ENCODE data around the gene NT5DC2. TPM values are rescaled to one million over a fixed set of nuclear protein-coding genes. Genes with fewer than 3 reads are reported as not detected.

The NT5DC2 gene
- total RNA-seq, 1 donor, result 68.2 TPM

GRCh38 chr3:52520141-52520667 lies 13.5 kb downstream of the NT5DC2 start:
- no peak overlapping the region for H3K4me3 ChIP-seq (ENCODE audit: low read depth, low read length)
- no peak for TF ChIP-seq CTCF (IDR thresholded peaks at IDR 0.05; ENCODE audit: insufficient read depth, low read length)
- no peak for DNase-seq (ENCODE audit: low read depth)

GRCh38 chr3:52519445-52520140 lies 14.1 kb downstream of the NT5DC2 start:
- no peak for TF ChIP-seq CTCF (IDR thresholded peaks at IDR 0.05; ENCODE audit: insufficient read depth, low read length)
- DNase-seq (ENCODE audit: low read depth), result no peak
- H3K4me3 ChIP-seq (ENCODE audit: low read depth, low read length), result no peak overlapping the region

GRCh38 chr3:52518723-52519444 lies 14.8 kb downstream of the NT5DC2 start:
- no peak for TF ChIP-seq CTCF (IDR thresholded peaks at IDR 0.05; ENCODE audit: insufficient read depth, low read length)
- H3K4me3 ChIP-seq (ENCODE audit: low read depth, low read length), result peak overlapping the region; percentile 33
- no peak for DNase-seq (ENCODE audit: low read depth)

GRCh38 chr3:52517796-52518722 lies 15.6 kb downstream of the NT5DC2 start:
- TF ChIP-seq CTCF (IDR thresholded peaks at IDR 0.05; ENCODE audit: insufficient read depth, low read length), result no peak
- DNase-seq (ENCODE audit: low read depth), result no peak
- no peak overlapping the region for H3K4me3 ChIP-seq (ENCODE audit: low read depth, low read length)

- TF ChIP-seq CTCF (IDR thresholded peaks at IDR 0.05; ENCODE audit: insufficient read depth, low read length), result no peak
- H3K4me3 ChIP-seq (ENCODE audit: low read depth, low read length), result no peak overlapping the region
- DNase-seq (ENCODE audit: low read depth), result no peak
These were observed 17.0 kb downstream of the NT5DC2 start for GRCh38 chr3:52516509-52517195.

- no peak for TF ChIP-seq CTCF (IDR thresholded peaks at IDR 0.05; ENCODE audit: insufficient read depth, low read length)
- H3K4me3 ChIP-seq (ENCODE audit: low read depth, low read length), result no peak overlapping the region
- DNase-seq (ENCODE audit: low read depth), result no peak
These were observed 18.5 kb downstream of the NT5DC2 start for GRCh38 chr3:52515192-52515591.
